ENCODE measurements around the gene STEAP3. TPM values are rescaled to one million over a fixed set of nuclear protein-coding genes. Genes with fewer than 3 reads are reported as not detected.
A peak's percentile ranks its signal among the peaks of the same experiment; 100 is the strongest.

STEAP3 gene
- total RNA-seq, 1 donor from 2014 or later, result 38.8 TPM

GRCh38 chr2:119259296-119259860 lies 35.7 kb downstream of the STEAP3 start:
- Mint-ChIP-seq H3K27ac (ENCODE audit: unreplicated experiment) (no peak overlapping the region), H3K9me3 (ENCODE audit: unreplicated experiment) (no peaks in the 10 kb centered on the region), H3K4me3 (ENCODE audit: unreplicated experiment) (no peak overlapping the region), H3K4me1 (ENCODE audit: low read depth, unreplicated experiment) (peaks cover 48% of the 10 kb centered on the region), H3K36me3 (ENCODE audit: low read depth, unreplicated experiment) (peaks cover 19% of the 10 kb centered on the region), H3K27me3 (ENCODE audit: low read depth, unreplicated experiment) (no peaks in the 10 kb centered on the region)
- DNase-seq (ENCODE audit: low read depth), result no peak
- Histone ChIP-seq H3K9ac (ENCODE audit: low read length) (no peak overlapping the region), H3K4me1 (ENCODE audit: insufficient read depth, low read length) (peaks cover 30% of the 10 kb centered on the region), H3K27ac (ENCODE audit: low read depth, low read length) (no peak overlapping the region), H3K4me3 (ENCODE audit: insufficient read depth, low read depth, low read length) (no peak overlapping the region), H2AFZ (ENCODE audit: low read depth, low read length) (no peak overlapping the region), H3K27me3 (ENCODE audit: insufficient read depth, low read length) (no peaks in the 10 kb centered on the region), H3K9me3 (ENCODE audit: insufficient read depth, low read depth, low read length) (no peaks in the 10 kb centered on the region), H3K4me2 (ENCODE audit: low read length) (no peak overlapping the region), H3K36me3 (ENCODE audit: insufficient read depth, low read length) (no peaks in the 10 kb centered on the region), H4K20me1 (ENCODE audit: insufficient read depth, low read length) (no peaks in the 10 kb centered on the region), H3K79me2 (ENCODE audit: insufficient read depth, low read length) (no peaks in the 10 kb centered on the region)
- FAIRE-seq, result no peak
- no peak for TF ChIP-seq CTCF (IDR thresholded peaks at IDR 0.05; ENCODE audit: insufficient read depth, low read depth, low read length)
- no peak for TF ChIP-seq EZH2 (IDR thresholded peaks at IDR 0.05; ENCODE audit: insufficient read depth, low read length)

- DNase-seq (ENCODE audit: low read depth) (peak; percentile 62), FAIRE-seq (peak; percentile 65)
- Histone ChIP-seq H3K27me3 (ENCODE audit: insufficient read depth, low read length) (no peaks in the 10 kb centered on the region), H3K4me3 (ENCODE audit: insufficient read depth, low read depth, low read length) (no peak overlapping the region), H3K79me2 (ENCODE audit: insufficient read depth, low read length) (no peaks in the 10 kb centered on the region), H3K36me3 (ENCODE audit: insufficient read depth, low read length) (no peaks in the 10 kb centered on the region), H4K20me1 (ENCODE audit: insufficient read depth, low read length) (no peaks in the 10 kb centered on the region), H3K9ac (ENCODE audit: low read length) (no peak overlapping the region), H3K9me3 (ENCODE audit: insufficient read depth, low read depth, low read length) (no peaks in the 10 kb centered on the region), H3K4me2 (ENCODE audit: low read length) (peak overlapping the region; percentile 9), H3K27ac (ENCODE audit: low read depth, low read length) (no peak overlapping the region), H2AFZ (ENCODE audit: low read depth, low read length) (no peak overlapping the region), H3K4me1 (ENCODE audit: insufficient read depth, low read length) (peaks cover 15% of the 10 kb centered on the region)
- peaks cover 4% of the 10 kb centered on the region for H3K27me3 Mint-ChIP-seq (ENCODE audit: low read depth, unreplicated experiment)
- peaks cover 34% of the 10 kb centered on the region for H3K4me1 Mint-ChIP-seq (ENCODE audit: low read depth, unreplicated experiment)
- H3K4me3 Mint-ChIP-seq (ENCODE audit: unreplicated experiment), result no peak overlapping the region
- peaks cover 15% of the 10 kb centered on the region for H3K36me3 Mint-ChIP-seq (ENCODE audit: low read depth, unreplicated experiment)
- H3K27ac Mint-ChIP-seq (ENCODE audit: unreplicated experiment), result peak overlapping the region; percentile 44
- H3K9me3 Mint-ChIP-seq (ENCODE audit: unreplicated experiment), result no peaks in the 10 kb centered on the region
- TF ChIP-seq EZH2 (IDR thresholded peaks at IDR 0.05; ENCODE audit: insufficient read depth, low read length) (no peak), CTCF (IDR thresholded peaks at IDR 0.05; ENCODE audit: insufficient read depth, low read depth, low read length) (no peak)
Observed at GRCh38 chr2:119260646-119261492, 37.2 kb downstream of the STEAP3 start.

Data from astrocyte (in vitro differentiated cells and primary cell).